LNCaP clone FGC (cell line): ENCODE measurements around the gene ZSCAN16.
"Not testable (repeated sequence)": the region's sequence is repeated elsewhere in the genome, so short reads cannot be mapped to it uniquely, and the experiment has no call there.

ENCODE experiments used
- DNase-seq: peaks from one replicate; pipeline ENCODE4 v3.0.0-alpha.2; 2011; ENCODE audit warnings: low read depth
- H3K4me3 ChIP-seq: 2 replicates; pipeline ENCODE4 v1.5.1; 2011; ENCODE audit warnings: mild to moderate bottlenecking, low read depth, low read length, control low read depth
- CTCF ChIP-seq: IDR thresholded peaks from 2 replicates; pipeline ENCODE4 v1.5.1; 2012; ENCODE audit warnings: mild to moderate bottlenecking; ENCODE audit not compliant: control insufficient read depth, insufficient read depth; ENCODE audit errors: extremely low read depth

ZSCAN16 gene

GRCh38 chr6:28089054-28089453 lies 35.4 kb upstream of the ZSCAN16 start:
- TF ChIP-seq CTCF: no peak
- no peak overlapping the region for H3K4me3 ChIP-seq
- DNase-seq: no peak

- DNase-seq: no peak
- H3K4me3 ChIP-seq: no peak overlapping the region
- no peak for TF ChIP-seq CTCF
These were observed 33.4 kb upstream of the ZSCAN16 start for GRCh38 chr6:28090917-28091586.

GRCh38 chr6:28102222-28102621 lies 22.2 kb upstream of the ZSCAN16 start:
- not testable (repeated sequence) for DNase-seq, H3K4me3 ChIP-seq

- not testable (repeated sequence) for DNase-seq, H3K4me3 ChIP-seq
These were observed 21.7 kb upstream of the ZSCAN16 start for GRCh38 chr6:28102699-28103098.

- peak; percentile 50 for TF ChIP-seq CTCF
- peak overlapping the region; percentile 50 for H3K4me3 ChIP-seq
- DNase-seq: peak; percentile 30
These were observed 19.8 kb upstream of the ZSCAN16 start for GRCh38 chr6:28104392-28105244.

GRCh38 chr6:28105245-28105639 lies 19.2 kb upstream of the ZSCAN16 start:
- TF ChIP-seq CTCF: no peak
- H3K4me3 ChIP-seq: peak overlapping the region; percentile 50
- DNase-seq: no peak

GRCh38 chr6:28107506-28107905 lies 16.9 kb upstream of the ZSCAN16 start:
- no peak overlapping the region for H3K4me3 ChIP-seq
- no peak for TF ChIP-seq CTCF
- no peak for DNase-seq

GRCh38 chr6:28111964-28112363 lies 12.4 kb upstream of the ZSCAN16 start:
- no peak overlapping the region for H3K4me3 ChIP-seq
- no peak for DNase-seq
- no peak for TF ChIP-seq CTCF
